Liver (tissue), 9 donors: ENCODE data around the gene SAFB. TPM values are rescaled to one million over a fixed set of nuclear protein-coding genes. Genes with fewer than 3 reads are reported as not detected.

ENCODE experiments used
- DNase-seq: peaks from one replicate; pipeline ENCODE4 v3.0.0-alpha.2; 2017; ENCODE audit warnings: low spot score
- H3K27ac ChIP-seq, 2 donors: one replicate each; pipeline ENCODE4 v1.7.0; 2013; ENCODE audit warnings: inconsistent platforms in 2 of 2, low read length in 2 of 2, control low read depth in 1 of 2, low read depth in 1 of 2, mild to moderate bottlenecking in 1 of 2
- H3K27me3 ChIP-seq, 4 donors: one replicate each; pipeline versions ENCODE4 v1.6.1 to v1.7.0; 2013; ENCODE audit warnings: low read length in 3 of 4, inconsistent platforms in 1 of 4, mild to moderate bottlenecking in 1 of 4, moderate library complexity in 1 of 4; ENCODE audit not compliant: control insufficient read depth in 4 of 4, insufficient read depth in 4 of 4
- H3K36me3 ChIP-seq, 4 donors: one replicate each; pipeline versions ENCODE4 v1.6.1 to v1.7.0; 2013; ENCODE audit warnings: low read length in 3 of 4, mild to moderate bottlenecking in 3 of 4, low read depth in 1 of 4, moderate library complexity in 1 of 4; ENCODE audit not compliant: control insufficient read depth in 4 of 4, insufficient read depth in 3 of 4
- H3K4me1 ChIP-seq, 4 donors: one replicate each; pipeline versions ENCODE4 v1.6.1 to v1.7.0; 2013; ENCODE audit warnings: low read length in 3 of 4, mild to moderate bottlenecking in 3 of 4, moderate library complexity in 1 of 4; ENCODE audit not compliant: control insufficient read depth in 4 of 4, insufficient read depth in 4 of 4
- H3K4me3 ChIP-seq, 3 donors: one replicate each; pipeline versions ENCODE4 v1.6.1 to v1.7.0; 2013; ENCODE audit warnings: low read length in 3 of 3, control low read depth in 1 of 3, low read depth in 1 of 3, mild to moderate bottlenecking in 1 of 3
- H3K9ac ChIP-seq, 2 donors: one replicate each; pipeline ENCODE4 v1.7.0; 2013; ENCODE audit warnings: low read length in 2 of 2, mild to moderate bottlenecking in 2 of 2, moderate library complexity in 2 of 2, control low read depth in 1 of 2, low read depth in 1 of 2
- H3K9me3 ChIP-seq, 4 donors: one replicate each; pipeline versions ENCODE4 v1.6.1 to v1.7.0; 2013; ENCODE audit warnings: low read length in 3 of 4; ENCODE audit not compliant: control insufficient read depth in 4 of 4
- CTCF ChIP-seq: fragments of 150-350 bp; IDR thresholded peaks from 2 replicates; pipeline ENCODE4 v1.5.1; 2017; ENCODE audit warnings: improper control_type of control experiment, low read depth, low read length; ENCODE audit not compliant: missing input control
- EGR1 ChIP-seq, 2 donors: IDR thresholded peaks; 2 replicates each; pipeline ENCODE4 v1.6.1; 2016 to 2018; ENCODE audit warnings: antibody characterized with exemption in 2 of 2, low read depth in 2 of 2
- FOXA1 ChIP-seq: IDR thresholded peaks from 2 replicates; pipeline ENCODE4 v1.6.1; 2016; ENCODE audit warnings: antibody characterized with exemption
- FOXA2 ChIP-seq: IDR thresholded peaks from 2 replicates; pipeline ENCODE4 v1.6.1; 2016; ENCODE audit warnings: antibody characterized with exemption
- GABPA ChIP-seq, 2 donors: IDR thresholded peaks in 1 of 2; conservative IDR thresholded peaks in 1 of 2; 2 replicates each; pipeline ENCODE4 v1.6.1; 2016; ENCODE audit warnings: antibody characterized with exemption in 2 of 2, mild to moderate bottlenecking in 1 of 2, moderate library complexity in 1 of 2
- HNF4A ChIP-seq, 2 donors: conservative IDR thresholded peaks; 2 replicates each; pipeline ENCODE4 v1.6.1; 2016; ENCODE audit warnings: antibody characterized with exemption in 2 of 2, mild to moderate bottlenecking in 2 of 2
- HNF4G ChIP-seq: IDR thresholded peaks from 2 replicates; pipeline ENCODE4 v1.6.1; 2016; ENCODE audit warnings: antibody characterized with exemption
- JUND ChIP-seq, 2 donors: IDR thresholded peaks; 2 replicates each; pipeline ENCODE4 v1.6.1; 2016; ENCODE audit warnings: antibody characterized with exemption in 2 of 2
- MAX ChIP-seq: IDR thresholded peaks from 2 replicates; pipeline ENCODE4 v1.6.1; 2016; ENCODE audit warnings: antibody characterized with exemption
- NR2F2 ChIP-seq: IDR thresholded peaks from 2 replicates; pipeline ENCODE4 v1.6.1; 2016; ENCODE audit warnings: antibody characterized with exemption
- RAD21 ChIP-seq, 2 donors: IDR thresholded peaks; 2 replicates each; pipeline ENCODE4 v1.6.1; 2016; ENCODE audit warnings: antibody characterized with exemption in 2 of 2, mild to moderate bottlenecking in 2 of 2
- REST ChIP-seq: IDR thresholded peaks from 2 replicates; pipeline ENCODE4 v1.6.1; 2016; ENCODE audit warnings: antibody characterized with exemption, mild to moderate bottlenecking
- SP1 ChIP-seq: IDR thresholded peaks from 2 replicates; pipeline ENCODE4 v1.6.1; 2018; ENCODE audit warnings: antibody characterized with exemption, mild to moderate bottlenecking
- YY1 ChIP-seq: IDR thresholded peaks from 2 replicates; pipeline ENCODE4 v1.6.1; 2016; ENCODE audit warnings: antibody characterized with exemption, mild to moderate bottlenecking
- ZBTB33 ChIP-seq: IDR thresholded peaks from 2 replicates; pipeline ENCODE4 v1.6.1; 2016; ENCODE audit warnings: antibody characterized with exemption
- WGBS: extraction: QIAGEN DNeasy Blood & Tissue Kit; methylation state at CpG from one replicate; pipeline ENCODE4 v1.1.7; 2013; 5-methylcytosine and 5-hydroxymethylcytosine counted together
- polyA plus RNA-seq, 2 donors: library from polyadenylated mRNA; stranded (reverse) in 1 of 2; unstranded in 1 of 2; fragments of 200-250 nt in 1 of 2; fragments of >200 nt in 1 of 2; fragmentation: Nextera tagmentation in 1 of 2; extraction: Ambion mirVana in 1 of 2; gene quantifications; one replicate each; pipeline versions ENCODE4 v1.2.1 to v1.2.3, GENCODE V29; 2013 to 2015
- total RNA-seq, 2 donors: library from RNA; depleted of rRNA; stranded (reverse); fragments of >200 nt; gene quantifications; one replicate each; pipeline ENCODE4 v1.2.3, GENCODE V29; 2014
- donor health status: healthy.
- donor health status: healthy.
- donor health status: healthy.
- donor health status: healthy.
- donor health status: healthy.

The SAFB gene
- total and polyA plus RNA-seq, 4 donors, result 16.5 to 65.0 (median 38.5) TPM

- DNase-seq, result no peak
- Histone ChIP-seq H3K27me3 (no peaks in the 10 kb centered on the region), H3K4me3 (no peak overlapping the region), H3K9ac (no peak overlapping the region), H3K27ac (no peak overlapping the region), H3K4me1 (peaks cover 9 to 39% (median 26%) of the 10 kb centered on the region in 4 donors), H3K36me3 (peaks cover 14 to 53% (median 43%) of the 10 kb centered on the region in 4 donors), H3K9me3 (no peaks in the 10 kb centered on the region)
- TF ChIP-seq SP1, result no peak
- TF ChIP-seq HNF4G, result no peak
- 95% methylated on average over 4 of the region's 4 CpGs for WGBS
These were observed 23.8 kb downstream of the SAFB start for GRCh38 chr19:5646703-5647102.

DNA sequence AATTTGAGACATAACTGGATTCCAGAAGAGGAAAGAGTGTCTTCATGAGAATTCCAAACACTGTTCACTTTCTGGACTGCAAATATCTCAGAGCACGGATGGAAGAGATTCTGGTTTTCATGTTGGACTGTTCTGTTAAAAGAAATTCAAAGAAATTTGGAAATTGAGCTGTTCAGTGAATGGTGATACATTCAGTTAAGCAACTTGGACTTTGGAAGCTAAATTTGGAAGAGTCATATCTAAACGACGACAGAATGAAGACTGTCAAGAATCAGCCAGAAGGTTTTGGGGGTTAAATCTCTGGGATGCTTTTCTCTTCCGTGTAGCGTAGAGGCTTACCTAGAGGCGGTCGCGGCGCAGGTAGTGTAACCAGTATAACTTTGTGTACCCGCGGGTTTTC, 25.6 kb downstream of the SAFB start:
- H3K4me1 ChIP-seq, result peaks cover 6 to 22% (median 15%) of the 10 kb centered on the region in 4 donors
- no peaks in the 10 kb centered on the region for H3K27me3 ChIP-seq
- no peak for DNase-seq
- TF ChIP-seq HNF4A (conservative IDR thresholded peaks at IDR 0.05) (peak; percentile 73 to 87), JUND (IDR thresholded peaks at IDR 0.05) (no peak), EGR1 (IDR thresholded peaks at IDR 0.05; ENCODE audit: low read depth in 2 of 2) (no peak), YY1 (no peak), MAX (no peak), HNF4G (peak; percentile 34), CTCF (no peak), GABPA (IDR thresholded peaks at IDR 0.05 in 1 of 2, conservative IDR thresholded peaks at IDR 0.05 in 1 of 2) (no peak), FOXA2 (no peak), SP1 (peak; percentile 12)
- H3K9ac ChIP-seq, result no peak overlapping the region
- H3K9me3 ChIP-seq, result no peaks in the 10 kb centered on the region
- H3K27ac ChIP-seq, result peak overlapping the region in 1 of 2 donors; percentile 37
- no peak overlapping the region for H3K4me3 ChIP-seq
- WGBS, result 74% methylated on average over 11 of the region's 11 CpGs
- peaks cover 13 to 61% (median 53%) of the 10 kb centered on the region in 4 donors for H3K36me3 ChIP-seq

- H3K4me3 ChIP-seq, result no peak overlapping the region
- no peaks in the 10 kb centered on the region for H3K9me3 ChIP-seq
- H3K27me3 ChIP-seq, result no peaks in the 10 kb centered on the region
- 94% methylated on average over 5 of the region's 5 CpGs for WGBS
- peaks cover 20 to 65% (median 54%) of the 10 kb centered on the region in 4 donors for H3K36me3 ChIP-seq
- no peak overlapping the region for H3K27ac ChIP-seq
- peaks cover 6 to 21% (median 15%) of the 10 kb centered on the region in 4 donors for H3K4me1 ChIP-seq
- H3K9ac ChIP-seq, result no peak overlapping the region
- TF ChIP-seq MAX (no peak), SP1 (no peak), JUND (IDR thresholded peaks at IDR 0.05) (no peak), FOXA1 (no peak), REST (no peak), ZBTB33 (no peak), HNF4A (conservative IDR thresholded peaks at IDR 0.05) (no peak), NR2F2 (no peak), EGR1 (IDR thresholded peaks at IDR 0.05; ENCODE audit: low read depth in 2 of 2) (no peak), GABPA (IDR thresholded peaks at IDR 0.05 in 1 of 2, conservative IDR thresholded peaks at IDR 0.05 in 1 of 2) (no peak), RAD21 (IDR thresholded peaks at IDR 0.05) (no peak), YY1 (no peak)
- no peak for DNase-seq
These were observed 28.5 kb downstream of the SAFB start for GRCh38 chr19:5651361-5651760.
